Astrocyte of the cerebellum (primary cell): ENCODE measurements around the gene PPEF1.
A peak's percentile ranks its signal among the peaks of the same experiment; 100 is the strongest.

Experiments
- DNase-seq: peaks from one replicate; pipeline ENCODE4 v3.0.0-alpha.2; 2011; ENCODE audit warnings: low read depth
- H3K4me3 ChIP-seq: 2 replicates; pipeline ENCODE4 v1.5.1; 2011; ENCODE audit warnings: mild to moderate bottlenecking, low read depth, low read length, moderate library complexity
- CTCF ChIP-seq: IDR thresholded peaks from 2 replicates; pipeline ENCODE4 v1.5.1; 2012; ENCODE audit warnings: low read length, low read depth, moderate library complexity, mild to moderate bottlenecking; ENCODE audit errors: missing control alignments
- in situ Hi-C: cut with HindIII; loops from 2 replicates; pipeline ENCODE4 v1.10.0; 2017; ENCODE audit warnings: low sequenced_read_pairs

Gene PPEF1

GRCh38 chrX:18871161-18871890 lies 163.9 kb downstream of the PPEF1 start:
- DNase-seq, result no peak
- no peak overlapping the region for H3K4me3 ChIP-seq
- no peak for TF ChIP-seq CTCF
- in situ Hi-C loops, result no loop called here

- no peak for DNase-seq
- no peak for TF ChIP-seq CTCF
- in situ Hi-C loops, result no loop called here
- H3K4me3 ChIP-seq, result no peak overlapping the region
Observed at GRCh38 chrX:18871970-18872369, 164.5 kb downstream of the PPEF1 start.

GRCh38 chrX:18872621-18873020 lies 165.2 kb downstream of the PPEF1 start:
- no peak for DNase-seq
- in situ Hi-C loops, result no loop called here

GRCh38 chrX:18873189-18873791 lies 165.8 kb downstream of the PPEF1 start:
- in situ Hi-C loops, result no loop called here
- TF ChIP-seq CTCF, result no peak
- H3K4me3 ChIP-seq, result no peak overlapping the region
- DNase-seq, result peak; percentile 66

More at GRCh38 chrX:18872621-18873020, 165.2 kb downstream of the PPEF1 start:
- no peak overlapping the region for H3K4me3 ChIP-seq
- no peak for TF ChIP-seq CTCF

- in situ Hi-C loops, result no loop called here
- no peak for TF ChIP-seq CTCF
- no peak for DNase-seq
- no peak overlapping the region for H3K4me3 ChIP-seq
Observed at GRCh38 chrX:18873836-18874235, 166.4 kb downstream of the PPEF1 start.

GRCh38 chrX:18874560-18875255 lies 167.3 kb downstream of the PPEF1 start:
- DNase-seq, result no peak
- H3K4me3 ChIP-seq, result no peak overlapping the region
- in situ Hi-C loops, result no loop called here
- no peak for TF ChIP-seq CTCF
